B cell (primary cell): Measurements from ENCODE around the gene TSHZ3. TPM values are rescaled to one million over a fixed set of nuclear protein-coding genes. Genes with fewer than 3 reads are reported as not detected.

Experiments used
- ATAC-seq: fragments of 200-7000 bp; cut with Tn5 transposase; one replicate; pipeline ENCODE4 v1.10.0; 2021; ENCODE audit warnings: low read depth, mild to moderate bottlenecking, moderate number of reproducible peaks, moderate library complexity
- CTCF ChIA-PET: fragments of 350-600 bp; sonication (Branson Sonifier 250); formaldehyde crosslinking; loops from one replicate; lab custom pipeline; 2021; ENCODE audit warnings: antibody characterized with exemption, inconsistent platforms; lab: Charles Lee
- POLR2A ChIA-PET: fragments of 350-600 bp; sonication (Branson Sonifier 250); formaldehyde crosslinking; loops from one replicate; lab custom pipeline; 2021; ENCODE audit warnings: antibody characterized with exemption; lab: Charles Lee
- DNase-seq: peaks from one replicate; pipeline ENCODE4 v3.0.0; 2013
- H2AFZ ChIP-seq: 2 replicates; pipeline ENCODE4 v1.6.1; 2012; ENCODE audit warnings: mild to moderate bottlenecking, low read depth, low read length; ENCODE audit not compliant: insufficient read depth, poor library complexity, severe bottlenecking
- H3K27ac ChIP-seq, 2 donors: 1 replicate in 1 of 2; 2 replicates in 1 of 2; pipeline ENCODE4 v1.5.1; 2012 to 2013; ENCODE audit warnings: low read length in 2 of 2, mild to moderate bottlenecking in 2 of 2, moderate library complexity in 1 of 2
- H3K27me3 ChIP-seq, 4 experiments: fragments of 200-600 bp in 1 of 4; sonication (generic) in 1 of 4; replicated peaks in 1 of 4; 1 replicate in 2 of 4; 2 replicates in 2 of 4; pipeline versions ENCODE4 v1.6.1 to v1.7.0; 2013 to 2016; ENCODE audit warnings: low read length in 3 of 4, mild to moderate bottlenecking in 2 of 4, mixed read lengths in 1 of 4, moderate library complexity in 1 of 4; ENCODE audit not compliant: insufficient read depth in 4 of 4, control insufficient read depth in 3 of 4; ENCODE audit errors: control extremely low read depth in 1 of 4
- H3K36me3 ChIP-seq, 2 experiments: replicated peaks in 1 of 2; 1 replicate in 1 of 2; 2 replicates in 1 of 2; pipeline versions ENCODE4 v1.6.1 to v1.7.1; 2013; ENCODE audit warnings: low read length in 1 of 2; ENCODE audit not compliant: insufficient read depth in 2 of 2, control insufficient read depth in 1 of 2; ENCODE audit errors: control extremely low read depth in 1 of 2, extremely low read depth in 1 of 2
- H3K4me1 ChIP-seq, 2 donors: fragments of 200-600 bp in 1 of 2; sonication (generic) in 1 of 2; 1 replicate in 1 of 2; 2 replicates in 1 of 2; pipeline versions ENCODE4 v1.5.1 to v1.6.1; 2013 to 2017; ENCODE audit warnings: low read length in 2 of 2; ENCODE audit not compliant: control insufficient read depth in 2 of 2, insufficient read depth in 2 of 2
- H3K4me2 ChIP-seq: replicated peaks from 2 replicates; pipeline ENCODE3; 2012; ENCODE audit warnings: mild to moderate bottlenecking, low read depth, low read length; ENCODE audit not compliant: poor library complexity, severe bottlenecking
- H3K4me3 ChIP-seq, 5 experiments: fragments of 200-600 bp in 1 of 5; sonication (generic) in 1 of 5; 1 replicate in 3 of 5; 2 replicates in 2 of 5; pipeline versions ENCODE4 v1.5.1 to v1.7.0; 2011 to 2016; ENCODE audit warnings: low read length in 4 of 5, mild to moderate bottlenecking in 4 of 5, low read depth in 2 of 5, control low read depth in 1 of 5, moderate library complexity in 1 of 5; ENCODE audit not compliant: insufficient read depth in 1 of 5; ENCODE audit errors: control extremely low read depth in 1 of 5, extremely low read depth in 1 of 5
- H3K79me2 ChIP-seq: fragments of 200-600 bp; sonication (generic); one replicate; pipeline ENCODE4 v1.6.0; 2016; ENCODE audit warnings: low read length; ENCODE audit not compliant: control insufficient read depth, insufficient read depth
- H3K9ac ChIP-seq: fragments of 200-600 bp; sonication (generic); 2 replicates; pipeline ENCODE4 v1.6.1; 2017; ENCODE audit warnings: mild to moderate bottlenecking, low read length, moderate library complexity
- H3K9me3 ChIP-seq, 3 donors: one replicate each; pipeline versions ENCODE4 v1.6.1 to v1.7.1; 2013; ENCODE audit warnings: low read length in 2 of 3; ENCODE audit not compliant: control insufficient read depth in 2 of 3, insufficient read depth in 1 of 3; ENCODE audit errors: control extremely low read depth in 1 of 3
- H4K20me1 ChIP-seq: 2 replicates; pipeline ENCODE4 v1.6.0; 2012; ENCODE audit warnings: mild to moderate bottlenecking, low read length; ENCODE audit not compliant: insufficient read depth, control insufficient read depth, poor library complexity, severe bottlenecking
- H3K27ac Mint-ChIP-seq: one replicate; pipeline ENCODE4 v1.8.0; 2021; ENCODE audit warnings: mixed read lengths
- H3K27me3 Mint-ChIP-seq: one replicate; pipeline ENCODE4 v1.8.0; 2021; ENCODE audit warnings: mixed read lengths
- H3K4me1 Mint-ChIP-seq: one replicate; pipeline ENCODE4 v1.8.0; 2021; ENCODE audit warnings: mixed read lengths
- H3K4me3 Mint-ChIP-seq: one replicate; pipeline ENCODE4 v1.8.0; 2021; ENCODE audit warnings: mixed read lengths
- H3K9me3 Mint-ChIP-seq: one replicate; pipeline ENCODE4 v1.8.0; 2022; ENCODE audit warnings: mixed read lengths; ENCODE audit not compliant: insufficient read depth
- CTCF ChIP-seq: fragments of 200-600 bp; IDR thresholded peaks from one replicate; pipeline ENCODE4 v1.8.0; 2022; ENCODE audit warnings: antibody characterized with exemption, mild to moderate bottlenecking
- EZH2 ChIP-seq: IDR thresholded peaks from 2 replicates; pipeline ENCODE4 v1.6.1; 2012; ENCODE audit warnings: borderline replicate concordance, low read depth, mild to moderate bottlenecking, moderate library complexity, low read length; ENCODE audit not compliant: insufficient read depth, poor library complexity, severe bottlenecking
- WGBS: methylation state at CpG from one replicate; pipeline ENCODE4 v1.1.5; 2013; ENCODE audit warnings: missing lambda C conversion rate; ENCODE audit not compliant: insufficient coverage; 5-methylcytosine and 5-hydroxymethylcytosine counted together
- intact Hi-C: fragments of 100-400 bp; cut with micrococcal nuclease; formaldehyde crosslinking; loops from one replicate; pipeline ENCODE4 v1.10.0; 2022
- polyA plus RNA-seq: library from polyadenylated mRNA; depleted of rRNA; stranded (reverse); fragments of >200 nt; gene quantifications from 2 replicates; pipeline ENCODE4 v1.2.3, GENCODE V29; 2012
- total RNA-seq, 2 donors: library from RNA; stranded (reverse); fragments of 120-200 nt in 1 of 2; gene quantifications; 1 replicate in 1 of 2; 2 replicates in 1 of 2; pipeline versions ENCODE4 v1.2.3 to v1.2.4, GENCODE V29; 2013 to 2022

TSHZ3 gene
- total and polyA plus RNA-seq, 2 donors (not counting 1 experiment from before 2014, with no cell fraction given), result 0.03 to 0.34 TPM

- H2AFZ ChIP-seq, result no peak overlapping the region
Measured at GRCh38 chr19:31338069-31338776, 11.0 kb downstream of the TSHZ3 start.

More at GRCh38 chr19:31338069-31338776, 11.0 kb downstream of the TSHZ3 start:
- intact Hi-C loops, result no loop called here
- Histone ChIP-seq H3K9ac (no peak overlapping the region), H4K20me1 (no peaks in the 10 kb centered on the region), H3K79me2 (no peaks in the 10 kb centered on the region), H3K9me3 (peaks cover 0 to 6% (median 0%) of the 10 kb centered on the region in 3 donors), H3K4me3 (no peak overlapping the region), H3K36me3 (no peaks in the 10 kb centered on the region), H3K4me2 (no peak overlapping the region), H3K27ac (no peak overlapping the region), H3K27me3 (peaks cover 0 to 13% (median 3%) of the 10 kb centered on the region in 4 experiments), H3K4me1 (peaks cover 0 to 8% of the 10 kb centered on the region in 2 donors)
- H3K9me3 Mint-ChIP-seq, result no peaks in the 10 kb centered on the region
- H3K4me3 Mint-ChIP-seq, result no peak overlapping the region
- no peak for TF ChIP-seq CTCF
- no peak for TF ChIP-seq EZH2
- no peak overlapping the region for H3K27ac Mint-ChIP-seq
- 16% methylated on average over 3 of the region's 10 CpGs for WGBS
- H3K4me1 Mint-ChIP-seq, result peaks cover 12% of the 10 kb centered on the region
- no peak for DNase-seq
- CTCF ChIA-PET, result no interaction called here
- POLR2A ChIA-PET, result no interaction called here
- H3K27me3 Mint-ChIP-seq, result peaks cover 32% of the 10 kb centered on the region
- ATAC-seq, result no peak
